Stimulated activated CD4-positive, alpha-beta T cell treated with anti-CD3 and anti-CD28 coated beads, TNF-alpha, amount 100 ng/mL, for 48 hours (primary cell): Measurements from ENCODE around the gene ZFYVE16.
A peak's percentile ranks its signal among the peaks of the same experiment; 100 is the strongest.
"Not testable (repeated sequence)": the region's sequence is repeated elsewhere in the genome, so short reads cannot be mapped to it uniquely, and the experiment has no call there.

Experiments used
- DNase-seq, 3 donors: peaks; one replicate each; pipeline ENCODE4 v3.0.0-alpha.2; 2020; ENCODE audit warnings: low read depth in 3 of 3

ZFYVE16 gene

DNA sequence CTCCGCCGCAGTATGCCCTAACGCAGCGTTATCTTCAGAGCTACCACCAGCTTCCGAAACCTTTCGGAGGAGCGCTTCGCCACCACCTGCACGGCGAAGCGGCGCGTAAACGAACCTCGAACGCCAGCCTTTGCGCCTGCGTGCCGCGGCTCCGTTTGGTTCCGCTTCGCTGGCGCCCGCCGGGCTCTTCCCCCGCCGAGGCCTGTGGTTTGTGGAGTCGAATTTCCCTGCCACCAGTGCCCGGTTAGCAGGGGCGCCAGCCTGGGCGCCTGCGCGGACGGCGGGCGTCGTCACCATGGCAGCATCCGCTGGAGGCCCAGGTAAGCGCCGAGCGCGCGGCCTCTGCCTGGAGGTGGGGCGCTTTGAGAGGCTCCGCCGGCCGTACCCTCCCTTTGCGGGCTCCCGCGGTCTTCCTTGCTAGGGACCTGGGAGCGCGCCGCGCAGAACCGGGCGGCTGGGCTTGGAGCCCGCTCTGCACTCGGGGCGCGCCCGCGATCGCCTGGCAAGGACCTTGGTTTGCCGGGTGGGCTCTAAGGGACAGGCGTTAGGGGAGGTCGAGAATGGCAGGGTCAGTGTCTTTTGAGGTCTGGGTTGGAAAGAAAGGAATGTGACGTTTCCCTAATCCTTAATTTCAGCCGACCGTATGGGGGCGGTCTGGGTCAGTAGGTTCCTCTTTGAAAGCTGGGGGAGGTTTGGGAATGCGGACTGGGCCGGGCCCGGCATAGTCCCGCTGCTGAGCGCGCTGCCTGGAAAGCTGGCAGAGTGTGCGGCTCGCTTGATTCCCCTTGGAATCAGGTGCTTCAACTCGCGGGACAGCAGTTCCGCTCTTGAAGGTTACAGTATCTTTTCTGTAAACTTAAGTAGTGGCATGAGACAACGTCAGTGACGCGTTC is 80.2 kb downstream of the ZFYVE16 start, which contains the start of gene FAM151B:
Gene FAM151B, plus strand, starts transcription at position 272 of the 893 bp plus-strand sequence. Its CDS starts 24 bp downstream, at position 296.
- peak; percentile 58 to 71 (median 64) for DNase-seq

DNA sequence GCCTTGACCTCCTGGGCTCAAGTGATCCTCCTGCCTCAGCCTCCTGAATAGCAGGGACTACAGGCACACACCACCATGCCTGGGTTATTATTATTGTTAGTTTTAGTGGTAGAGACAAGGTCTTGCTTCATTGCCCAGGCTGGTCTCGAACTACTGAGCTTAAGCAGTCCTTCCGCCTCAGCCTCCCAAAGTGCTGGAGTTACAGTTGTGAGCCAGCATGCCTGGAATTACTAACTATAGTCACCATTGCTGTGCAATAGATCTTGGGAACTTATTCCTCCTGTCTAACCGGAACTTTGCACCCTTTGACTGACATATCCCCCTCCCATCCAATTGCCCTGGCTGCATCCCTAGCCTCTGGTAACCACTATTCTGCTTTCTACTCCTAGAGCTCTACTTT is 83.4 kb downstream of the ZFYVE16 start:
- DNase-seq, result no peak

DNA sequence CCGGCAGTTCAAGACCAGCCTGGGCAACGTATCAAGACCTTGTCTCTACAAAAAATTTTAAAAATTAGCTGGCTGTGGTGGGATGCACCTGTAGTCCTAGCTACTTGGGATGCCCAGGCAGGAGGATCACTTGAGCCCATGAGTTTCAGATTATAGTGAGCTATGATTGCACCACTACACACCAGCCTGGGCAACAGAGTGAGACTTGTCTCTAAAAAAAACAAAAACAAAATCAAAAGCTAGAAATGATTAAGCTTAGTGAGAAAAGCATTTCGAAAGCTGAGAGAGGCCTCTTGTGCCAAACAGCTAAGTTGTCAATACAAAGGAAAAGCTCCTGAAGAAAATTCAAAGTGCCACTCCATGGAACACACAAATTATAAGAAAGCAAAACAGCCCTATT is 84.9 kb downstream of the ZFYVE16 start:
- DNase-seq, result no peak

DNA sequence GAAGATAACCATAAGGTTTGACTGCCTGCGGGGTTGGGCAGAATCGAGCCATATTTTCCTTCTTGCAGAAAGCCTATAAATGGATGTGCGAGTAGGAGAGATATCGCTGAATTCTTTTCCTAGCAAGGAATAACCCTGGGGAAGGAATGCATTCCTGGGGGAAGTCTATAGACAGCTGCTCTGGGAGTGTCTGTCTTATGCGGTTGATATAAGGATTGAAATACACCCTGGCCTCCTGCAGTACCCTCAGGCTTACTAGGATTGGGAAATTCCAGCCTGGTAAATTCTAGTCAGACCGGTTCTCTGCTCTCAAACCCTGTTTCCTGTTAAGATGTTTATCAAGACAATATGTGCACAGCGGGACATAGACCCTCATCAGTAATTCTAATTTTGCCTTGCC is 85.6 kb downstream of the ZFYVE16 start:
- not testable (repeated sequence) for DNase-seq

DNA sequence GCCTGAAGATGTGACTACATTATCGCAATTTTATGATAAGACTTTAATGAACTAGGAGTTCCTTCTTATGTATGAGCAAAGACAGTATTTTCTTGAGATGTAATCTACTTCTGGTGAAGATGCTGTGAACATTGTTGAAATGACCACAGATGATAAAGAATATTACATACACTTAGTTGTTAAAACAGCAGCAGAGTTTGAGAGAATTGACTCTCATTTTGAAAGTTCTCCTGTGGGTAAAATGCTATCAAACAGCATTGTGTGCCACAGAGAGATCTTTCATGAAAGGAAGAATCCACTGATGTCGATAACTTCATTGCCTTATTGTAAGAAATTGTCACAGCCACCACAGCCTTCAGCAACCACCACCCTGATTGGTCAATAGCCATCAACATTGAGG is 88.0 kb downstream of the ZFYVE16 start:
- no peak for DNase-seq

DNA sequence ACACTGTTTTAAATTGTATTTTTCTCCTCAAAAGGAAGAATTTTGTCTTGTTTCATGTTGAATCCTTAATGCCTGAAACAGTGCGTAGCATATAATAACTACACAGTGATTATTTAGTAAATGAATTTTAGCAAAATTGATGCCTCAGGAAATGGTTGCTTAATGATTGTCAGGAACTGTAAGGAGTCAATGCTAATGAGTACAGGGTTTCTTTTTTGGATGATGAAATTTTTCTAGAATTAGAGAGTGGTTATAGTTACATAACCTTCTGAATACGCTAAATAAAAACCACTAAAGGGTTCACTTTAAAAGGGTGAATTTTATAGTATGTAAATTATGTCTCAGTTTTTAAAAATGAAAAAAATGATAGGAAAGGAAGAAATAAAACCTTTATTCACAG is 94.9 kb downstream of the ZFYVE16 start:
- DNase-seq, result no peak

DNA sequence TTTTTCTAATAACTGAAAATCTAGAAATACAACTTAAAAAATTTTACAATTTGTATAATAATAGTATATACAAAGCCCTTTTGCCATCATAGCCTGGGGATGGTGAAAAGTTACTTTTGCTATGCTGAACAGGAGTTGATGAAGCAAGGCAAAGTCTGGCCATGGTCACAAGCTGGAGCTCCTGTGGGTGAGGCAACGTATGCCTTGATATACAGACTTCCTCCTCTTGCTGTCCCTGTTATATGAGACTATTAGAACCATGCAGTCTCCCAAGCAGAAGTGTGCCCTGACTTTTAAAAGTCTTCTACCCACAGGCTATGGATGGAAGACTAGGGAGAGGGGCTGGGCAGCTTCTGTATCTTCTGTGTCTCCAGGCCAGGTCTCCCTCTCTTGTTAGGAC is 95.8 kb downstream of the ZFYVE16 start:
- DNase-seq, result no peak

DNA sequence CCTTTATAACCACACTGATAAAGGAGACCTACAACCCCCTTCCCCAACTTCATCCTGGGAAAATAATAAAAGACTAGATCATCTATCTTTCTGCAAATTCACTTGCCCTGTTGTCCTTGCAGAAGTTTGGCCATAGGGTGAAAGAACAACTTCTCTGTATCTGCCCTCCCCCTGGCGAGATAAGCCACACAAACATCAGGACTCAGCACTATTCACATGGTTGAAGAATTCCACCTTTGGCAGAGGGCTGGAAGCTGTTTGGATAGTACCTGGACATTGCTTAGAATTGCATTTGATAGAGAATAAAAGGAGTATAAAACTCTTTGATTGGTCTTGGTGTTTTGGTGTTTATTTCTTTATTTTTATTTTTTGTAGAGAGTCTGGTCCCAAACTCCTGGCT is 97.0 kb downstream of the ZFYVE16 start:
- DNase-seq, result no peak

DNA sequence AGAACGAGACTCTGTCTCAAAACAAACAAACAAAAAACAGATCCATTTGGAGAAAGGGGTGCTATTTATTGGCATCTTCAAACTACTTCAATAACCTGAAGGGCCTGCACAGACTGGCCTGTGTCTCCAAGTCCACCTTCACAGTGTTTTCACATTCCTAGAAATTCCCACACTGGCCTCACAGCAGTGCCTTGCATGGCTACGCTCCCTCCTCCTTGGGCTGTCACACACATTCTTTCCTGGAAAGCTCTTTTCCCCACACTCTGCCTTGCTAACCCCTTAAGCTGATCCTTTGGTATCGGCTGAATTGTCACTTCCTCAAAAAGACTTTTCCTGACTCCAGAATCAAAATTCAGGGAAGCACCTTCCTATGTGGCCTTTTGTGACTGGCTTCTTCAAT is 99.8 kb downstream of the ZFYVE16 start:
- no peak for DNase-seq

DNA sequence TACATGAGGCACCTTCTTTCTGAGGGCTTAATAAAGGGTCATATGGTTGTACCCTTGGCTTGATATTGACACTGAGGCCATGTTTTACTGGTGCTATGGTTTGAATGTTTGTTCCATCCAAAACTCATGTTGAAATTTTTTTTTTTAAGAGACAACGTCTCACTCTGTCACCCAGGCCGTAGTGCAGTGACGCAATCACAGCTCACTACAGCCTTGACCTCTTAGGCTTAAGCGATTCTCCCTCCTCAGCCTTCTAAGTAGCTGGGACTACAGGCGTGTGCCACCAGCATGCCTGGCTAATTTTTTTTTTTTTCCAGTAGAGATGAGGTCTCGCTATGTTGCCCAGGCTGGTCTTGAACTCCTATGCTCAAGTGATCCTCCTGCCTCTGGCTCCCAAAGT is 101.0 kb downstream of the ZFYVE16 start:
- DNase-seq, result no peak

DNA sequence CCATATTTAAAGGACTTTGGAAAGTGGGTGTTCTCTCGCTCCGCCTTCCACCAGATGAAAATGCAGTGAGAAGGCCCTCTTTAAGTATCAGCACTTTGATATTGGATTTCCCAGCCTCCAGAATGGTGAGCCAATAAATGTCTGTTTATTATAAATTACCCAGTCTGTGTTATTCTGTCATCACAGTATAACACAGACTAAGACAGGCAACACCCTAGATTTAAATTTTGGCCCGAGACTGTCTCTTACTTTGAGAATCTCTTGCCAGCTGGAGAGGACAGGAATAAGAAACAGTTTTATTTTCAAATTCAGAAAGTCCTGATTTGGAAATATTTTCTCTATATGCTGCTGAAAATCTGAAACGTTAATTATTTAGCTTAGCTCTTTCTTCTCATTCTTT is 101.5 kb downstream of the ZFYVE16 start:
- no peak for DNase-seq

DNA sequence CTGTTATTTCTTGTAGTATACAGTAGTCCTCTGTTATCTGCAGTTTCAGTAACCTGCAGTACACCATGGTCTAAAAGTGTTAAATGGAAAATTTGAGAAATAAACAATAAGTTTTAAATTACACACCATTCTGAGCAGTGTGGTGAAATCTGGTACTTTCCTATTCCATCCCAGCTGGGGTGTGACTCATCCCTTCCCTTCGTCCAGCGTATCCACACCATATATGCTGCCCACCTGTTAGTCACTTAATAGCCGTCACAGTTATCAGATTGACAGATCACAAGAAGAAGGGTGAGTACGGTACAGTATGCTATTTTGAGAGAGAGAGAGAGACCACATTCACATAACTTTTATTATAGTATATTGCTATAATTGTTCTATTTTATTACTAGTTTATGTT is 109.0 kb downstream of the ZFYVE16 start:
- peak in 2 of 3 donors; percentile 4 to 17 for DNase-seq
